Endothelial cell of umbilical vein (primary cell): ENCODE data around the gene RUNX2. TPM values are rescaled to one million over a fixed set of nuclear protein-coding genes. Genes with fewer than 3 reads are reported as not detected.

Experiments used
- BruUV-seq: library from RNA; stranded (reverse); fragments of 400-500 nt; replicated peaks from 2 replicates; lab custom pipeline; 2021; lab: Mats Ljungman, UMichigan
- CTCF ChIA-PET: fragments of 300-600, 350-600 bp; sonication (Branson Sonifier 250); formaldehyde crosslinking; loops from one replicate; lab custom pipeline; 2021; ENCODE audit warnings: antibody characterized with exemption, inconsistent platforms; lab: Charles Lee
- POLR2A ChIA-PET: fragments of 300-600, 350-600 bp; sonication (Branson Sonifier 250); formaldehyde crosslinking; loops from one replicate; lab custom pipeline; 2021; ENCODE audit warnings: antibody characterized with exemption, inconsistent platforms; lab: Charles Lee
- DNase-seq: peaks from one replicate; pipeline ENCODE4 v3.0.0-alpha.2; 2011; ENCODE audit warnings: low read depth, low spot score
- FAIRE-seq: peaks from 2 replicates; lab custom pipeline; 2011; peaks lifted over from hg19 to GRCh38; lab: Jason Lieb, UNC
- H2AFZ ChIP-seq: 2 replicates; pipeline ENCODE4 v1.6.0; 2012; ENCODE audit warnings: low read depth, low read length, control low read depth, inconsistent platforms
- H3K27ac ChIP-seq: 2 replicates; pipeline ENCODE4 v1.5.1; 2011; ENCODE audit warnings: low read depth, mild to moderate bottlenecking, control low read depth, low read length, moderate library complexity; ENCODE audit not compliant: insufficient read depth
- H3K27me3 ChIP-seq, 2 experiments: 2 replicates each; pipeline versions ENCODE4 v1.6.0 to v1.6.1; 2011; ENCODE audit warnings: low read length in 2 of 2, mixed read lengths in 1 of 2; ENCODE audit not compliant: control insufficient read depth in 2 of 2, insufficient read depth in 2 of 2
- H3K36me3 ChIP-seq, 2 experiments: 2 replicates in 1 of 2; 3 replicates in 1 of 2; pipeline ENCODE4 v1.5.1; 2011; ENCODE audit warnings: low read length in 2 of 2, mild to moderate bottlenecking in 1 of 2, moderate library complexity in 1 of 2; ENCODE audit not compliant: control insufficient read depth in 2 of 2, insufficient read depth in 2 of 2; ENCODE audit errors: extremely low read depth in 1 of 2
- H3K4me1 ChIP-seq: 3 replicates; pipeline ENCODE4 v1.5.1; 2011; ENCODE audit warnings: mild to moderate bottlenecking, low read length; ENCODE audit not compliant: control insufficient read depth, insufficient read depth; ENCODE audit errors: extremely low read depth
- H3K4me2 ChIP-seq: 2 replicates; pipeline ENCODE4 v1.6.1; 2011; ENCODE audit warnings: low read length, control low read depth, mixed read lengths; ENCODE audit not compliant: insufficient read depth
- H3K4me3 ChIP-seq, 3 experiments: fragments of 200-600 bp in 1 of 3; sonication (generic), shearing (Covaris generic) in 1 of 3; replicated peaks in 1 of 3; 2 replicates each; pipeline ENCODE4 v1.5.1; 2011 to 2016; ENCODE audit warnings: control low read depth in 3 of 3, low read length in 3 of 3, mild to moderate bottlenecking in 2 of 3, inconsistent platforms in 1 of 3, low read depth in 1 of 3, moderate library complexity in 1 of 3; ENCODE audit not compliant: insufficient read depth in 1 of 3
- H3K79me2 ChIP-seq: 2 replicates; pipeline ENCODE4 v1.6.0; 2012; ENCODE audit warnings: low read length, inconsistent platforms; ENCODE audit not compliant: control insufficient read depth, insufficient read depth
- H3K9ac ChIP-seq: replicated peaks from 2 replicates; pipeline ENCODE3; 2011; ENCODE audit warnings: low read length, control low read depth; ENCODE audit not compliant: insufficient read depth; ENCODE audit errors: extremely low read depth
- H3K9me1 ChIP-seq: replicated peaks from 3 replicates; pipeline ENCODE4 v1.6.0; 2011; ENCODE audit warnings: mild to moderate bottlenecking, low read length; ENCODE audit not compliant: control insufficient read depth, insufficient read depth; ENCODE audit errors: extremely low read depth
- H3K9me3 ChIP-seq: replicated peaks from 2 replicates; pipeline ENCODE4 v1.5.1; 2012; ENCODE audit warnings: low read length, inconsistent platforms; ENCODE audit not compliant: control insufficient read depth, insufficient read depth
- H4K20me1 ChIP-seq: replicated peaks from 2 replicates; pipeline ENCODE3; 2011; ENCODE audit warnings: mild to moderate bottlenecking, low read length; ENCODE audit not compliant: control insufficient read depth, insufficient read depth; ENCODE audit errors: extremely low read depth
- CTCF ChIP-seq, 2 donors: IDR thresholded peaks; 1 replicate in 1 of 2; 2 replicates in 1 of 2; pipeline ENCODE4 v1.5.1; 2011; ENCODE audit warnings: low read length in 2 of 2, mild to moderate bottlenecking in 2 of 2, moderate library complexity in 2 of 2, control low read depth in 1 of 2, inconsistent platforms in 1 of 2, low read depth in 1 of 2; ENCODE audit not compliant: insufficient read depth in 1 of 2; ENCODE audit errors: extremely low read depth in 1 of 2
- JUN ChIP-seq: IDR thresholded peaks from 2 replicates; pipeline ENCODE4 v1.6.1; 2011; ENCODE audit warnings: borderline replicate concordance, low read depth; ENCODE audit not compliant: insufficient read length, insufficient read depth
- MYC ChIP-seq: IDR thresholded peaks from one replicate; pipeline ENCODE4 v1.6.1; 2011; ENCODE audit warnings: mild to moderate bottlenecking, low read depth, low read length
- dilution Hi-C: fragments of 300-500 bp; cut with MboI; formaldehyde crosslinking; loops from one replicate; pipeline ENCODE4 v1.15.0; 2019; ENCODE audit warnings: low sequenced_read_pairs; ENCODE audit not compliant: extremely low pct_ligation_motif_present
- intact Hi-C: fragments of 100-400 bp; cut with micrococcal nuclease; formaldehyde crosslinking; loops from one replicate; pipeline ENCODE4 v1.10.0; 2022
- polyA plus RNA-seq, 4 experiments: library from polyadenylated mRNA; depleted of rRNA in 3 of 4; stranded (reverse) in 3 of 4; unstranded in 1 of 4; fragments of >200 nt; gene quantifications; 2 replicates each; pipeline versions ENCODE4 v1.2.1 to v1.2.3, GENCODE V29; 2011 to 2012; ENCODE audit warnings: missing spikeins in 1 of 4
- total RNA-seq: library from RNA; stranded (reverse); gene quantifications from 2 replicates; pipeline ENCODE4 v1.2.3, GENCODE V29; 2021

Gene RUNX2
- total and polyA plus RNA-seq, 2 donors (not counting 3 experiments of a cell fraction or from before 2014, with no cell fraction given), result 0.06 TPM; not detected in 1

- DNase-seq (no peak), FAIRE-seq (no peak)
- intact Hi-C loops (no loop called here), dilution Hi-C loops (no loop called here)
- ChIA-PET CTCF (interaction anchor here (0.8 to 3.6 kb wide), 3 partner anchors 10 to 1049 kb away, joined by 3 to 27 read pairs (median 5); no protein-coding TSS in a partner anchor), POLR2A (no interaction called here)
- TF ChIP-seq JUN, result no peak
- no peak for TF ChIP-seq CTCF (IDR thresholded peaks at IDR 0.05; ENCODE audit: extremely low read depth in 1 of 2, insufficient read depth in 1 of 2, low read depth in 1 of 2, low read length in 2 of 2)
- no peak for TF ChIP-seq MYC
- BruUV-seq, result no TSS peak
- no peak overlapping the region for H3K9ac ChIP-seq
- no peak overlapping the region for H2AFZ ChIP-seq
- peaks cover 5 to 8% of the 10 kb centered on the region in 2 experiments for H3K27me3 ChIP-seq
- H3K4me3 ChIP-seq, result no peak overlapping the region
- H4K20me1 ChIP-seq, result no peaks in the 10 kb centered on the region
- no peaks in the 10 kb centered on the region for H3K9me3 ChIP-seq
- H3K27ac ChIP-seq, result no peak overlapping the region
- H3K4me2 ChIP-seq, result no peak overlapping the region
- no peaks in the 10 kb centered on the region for H3K4me1 ChIP-seq
- H3K79me2 ChIP-seq, result no peaks in the 10 kb centered on the region
- H3K9me1 ChIP-seq, result no peaks in the 10 kb centered on the region
- H3K36me3 ChIP-seq, result no peaks in the 10 kb centered on the region
These were observed 376.1 kb downstream of the RUNX2 start for GRCh38 chr6:45704056-45704800.
